Measurements from ENCODE around the gene MUSTN1.

DNA sequence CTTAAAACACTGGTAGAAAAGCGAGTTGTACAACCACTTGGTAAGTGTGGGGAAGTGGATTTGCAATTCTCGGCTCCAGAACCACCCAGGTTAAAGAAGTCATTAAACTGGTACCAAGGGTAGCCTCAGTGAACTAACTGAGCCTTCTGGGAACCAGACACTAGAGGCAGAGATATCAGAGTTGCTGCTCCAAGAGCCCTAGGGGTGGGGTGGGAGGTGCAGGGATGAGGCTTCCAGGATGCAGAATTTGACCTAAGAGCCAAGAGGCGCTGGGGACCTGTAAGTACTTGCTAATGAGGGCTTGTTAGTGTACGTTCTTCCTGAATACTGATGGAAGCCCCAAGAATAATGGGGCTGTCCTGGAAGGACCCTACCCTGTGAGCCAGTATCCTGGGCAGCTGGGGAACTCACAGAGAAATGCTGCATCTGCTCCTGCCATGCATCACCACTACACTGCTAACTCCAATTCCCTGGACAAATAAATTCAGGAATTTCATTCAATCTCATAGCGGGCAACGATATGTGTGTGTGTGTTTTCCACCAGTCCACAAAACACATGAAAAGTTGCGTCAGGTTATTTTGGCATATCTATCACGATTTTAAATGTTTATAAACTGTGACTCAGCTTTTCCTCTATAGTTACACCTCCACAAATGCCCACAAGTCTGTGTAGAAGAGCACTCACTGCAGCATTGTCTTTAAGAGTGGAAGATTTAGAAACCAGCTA lies 38.8 kb upstream of the MUSTN1 start:
- TF ChIP-seq, protein P1, sequence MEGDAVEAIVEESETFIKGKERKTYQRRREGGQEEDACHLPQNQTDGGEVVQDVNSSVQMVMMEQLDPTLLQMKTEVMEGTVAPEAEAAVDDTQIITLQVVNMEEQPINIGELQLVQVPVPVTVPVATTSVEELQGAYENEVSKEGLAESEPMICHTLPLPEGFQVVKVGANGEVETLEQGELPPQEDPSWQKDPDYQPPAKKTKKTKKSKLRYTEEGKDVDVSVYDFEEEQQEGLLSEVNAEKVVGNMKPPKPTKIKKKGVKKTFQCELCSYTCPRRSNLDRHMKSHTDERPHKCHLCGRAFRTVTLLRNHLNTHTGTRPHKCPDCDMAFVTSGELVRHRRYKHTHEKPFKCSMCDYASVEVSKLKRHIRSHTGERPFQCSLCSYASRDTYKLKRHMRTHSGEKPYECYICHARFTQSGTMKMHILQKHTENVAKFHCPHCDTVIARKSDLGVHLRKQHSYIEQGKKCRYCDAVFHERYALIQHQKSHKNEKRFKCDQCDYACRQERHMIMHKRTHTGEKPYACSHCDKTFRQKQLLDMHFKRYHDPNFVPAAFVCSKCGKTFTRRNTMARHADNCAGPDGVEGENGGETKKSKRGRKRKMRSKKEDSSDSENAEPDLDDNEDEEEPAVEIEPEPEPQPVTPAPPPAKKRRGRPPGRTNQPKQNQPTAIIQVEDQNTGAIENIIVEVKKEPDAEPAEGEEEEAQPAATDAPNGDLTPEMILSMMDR (conservative IDR thresholded peaks at IDR 0.05) = no peak
- no peak for TF ChIP-seq ZFX (IDR thresholded peaks at IDR 0.05)
